Measurements from ENCODE around the gene ANKRD9.

DNA sequence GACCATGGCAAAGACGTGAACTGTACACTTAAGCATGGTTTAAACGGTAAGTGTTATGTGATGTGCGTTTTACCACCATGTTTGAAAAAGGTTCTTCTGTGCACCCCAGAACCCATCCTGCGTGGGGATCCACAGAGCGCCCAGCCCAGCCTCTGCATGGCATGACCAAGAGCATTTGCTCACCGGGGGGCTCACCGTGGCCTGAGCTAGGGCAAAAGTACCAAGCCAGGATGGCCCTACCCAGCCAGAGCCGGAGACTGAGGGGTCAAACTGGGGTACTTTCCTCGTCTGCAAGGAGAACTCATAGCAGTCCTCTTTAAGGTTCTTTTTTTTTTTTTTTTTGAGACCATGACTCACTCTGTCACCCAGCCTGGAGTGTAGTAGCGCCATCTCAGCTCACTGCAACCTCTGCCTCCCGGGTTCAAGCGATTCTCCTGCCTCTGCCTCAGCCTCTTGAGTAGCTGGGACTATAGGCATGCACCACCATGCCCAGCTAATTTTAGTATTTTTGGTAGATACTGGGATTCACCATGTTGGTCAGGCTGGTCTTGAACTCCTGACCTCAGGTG is 16.4 kb upstream of the ANKRD9 start:
- TF ChIP-seq ZBED1 (IDR thresholded peaks at IDR 0.05) = no peak
- no peak for TF ChIP-seq EP300 (IDR thresholded peaks at IDR 0.05; ENCODE audit: low read length)
- TF ChIP-seq CREB1 (IDR thresholded peaks at IDR 0.05) = no peak
- TF ChIP-seq CREB1 (CRISPR knock-in tag; IDR thresholded peaks at IDR 0.05) = no peak
- TF ChIP-seq ZFP1 (CRISPR knock-in tag; IDR thresholded peaks at IDR 0.05) = no peak
- TF ChIP-seq POLR2AphosphoS5 (IDR thresholded peaks at IDR 0.05; ENCODE audit: control insufficient read depth, insufficient read depth, low read depth, low read length) = no peak
- TF ChIP-seq TCF3 (CRISPR knock-in tag; IDR thresholded peaks at IDR 0.05) = no peak
- TF ChIP-seq, protein P1, sequence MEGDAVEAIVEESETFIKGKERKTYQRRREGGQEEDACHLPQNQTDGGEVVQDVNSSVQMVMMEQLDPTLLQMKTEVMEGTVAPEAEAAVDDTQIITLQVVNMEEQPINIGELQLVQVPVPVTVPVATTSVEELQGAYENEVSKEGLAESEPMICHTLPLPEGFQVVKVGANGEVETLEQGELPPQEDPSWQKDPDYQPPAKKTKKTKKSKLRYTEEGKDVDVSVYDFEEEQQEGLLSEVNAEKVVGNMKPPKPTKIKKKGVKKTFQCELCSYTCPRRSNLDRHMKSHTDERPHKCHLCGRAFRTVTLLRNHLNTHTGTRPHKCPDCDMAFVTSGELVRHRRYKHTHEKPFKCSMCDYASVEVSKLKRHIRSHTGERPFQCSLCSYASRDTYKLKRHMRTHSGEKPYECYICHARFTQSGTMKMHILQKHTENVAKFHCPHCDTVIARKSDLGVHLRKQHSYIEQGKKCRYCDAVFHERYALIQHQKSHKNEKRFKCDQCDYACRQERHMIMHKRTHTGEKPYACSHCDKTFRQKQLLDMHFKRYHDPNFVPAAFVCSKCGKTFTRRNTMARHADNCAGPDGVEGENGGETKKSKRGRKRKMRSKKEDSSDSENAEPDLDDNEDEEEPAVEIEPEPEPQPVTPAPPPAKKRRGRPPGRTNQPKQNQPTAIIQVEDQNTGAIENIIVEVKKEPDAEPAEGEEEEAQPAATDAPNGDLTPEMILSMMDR (IDR thresholded peaks at IDR 0.05 in 2 of 3, conservative IDR thresholded peaks at IDR 0.05 in 1 of 3; ENCODE audit: insufficient read depth in 2 of 3, low read depth in 1 of 3, low read length in 3 of 3) = no peak
